Lower lobe of right lung (tissue), 2 donors: ENCODE results near the gene FSTL1. TPM values are rescaled to one million over a fixed set of nuclear protein-coding genes. Genes with fewer than 3 reads are reported as not detected.
"Not testable (repeated sequence)": the region's sequence is repeated elsewhere in the genome, so short reads cannot be mapped to it uniquely, and the experiment has no call there.

ENCODE experiments used
- ATAC-seq, 2 donors: fragments of 200-7000 bp; cut with Tn5 transposase; one replicate each; pipeline ENCODE4 v1.9.1; 2020 to 2022; ENCODE audit warnings: mild to moderate bottlenecking in 2 of 2, moderate library complexity in 2 of 2
- DNase-seq: peaks from one replicate; pipeline ENCODE4 v3.0.0-alpha.2; 2020
- H3K27ac ChIP-seq: fragments of 200-600 bp; one replicate; pipeline ENCODE4 v1.8.0; 2022
- H3K27me3 ChIP-seq: fragments of 200-600 bp; one replicate; pipeline ENCODE4 v1.8.0; 2022; ENCODE audit warnings: low read depth
- H3K36me3 ChIP-seq: fragments of 200-600 bp; one replicate; pipeline ENCODE4 v1.8.0; 2022; ENCODE audit warnings: mild to moderate bottlenecking
- H3K4me1 ChIP-seq: fragments of 200-600 bp; one replicate; pipeline ENCODE4 v1.8.0; 2022
- H3K4me3 ChIP-seq: fragments of 200-600 bp; one replicate; pipeline ENCODE4 v1.8.0; 2022; ENCODE audit warnings: mild to moderate bottlenecking
- H3K9me3 ChIP-seq: fragments of 200-600 bp; one replicate; pipeline ENCODE4 v1.8.0; 2022
- intact Hi-C: fragments of 100-400 bp; cut with DNase I; formaldehyde crosslinking; loops from one replicate; pipeline ENCODE4 v1.11.0; 2022
- total RNA-seq: library from RNA; stranded (reverse); fragmentation: NEBNext Ultra II Directional; extraction: Animal tissue kit (Norgen Biotek cat#: 25700); gene quantifications from one replicate; pipeline ENCODE4 v1.2.1, GENCODE V29; 2021
- TF ChIP-seq, protein P1 (sequence below): fragments of 200-600 bp; IDR thresholded peaks from one replicate; pipeline ENCODE4 v1.8.0; 2022; ENCODE audit warnings: antibody characterized with exemption, mild to moderate bottlenecking
- donor health status: DM: no; HTN: yes; CAD: no; lungs with severe emphysema.

Gene FSTL1
- total RNA-seq, 1 donor from 2014 or later = 233 TPM

DNA sequence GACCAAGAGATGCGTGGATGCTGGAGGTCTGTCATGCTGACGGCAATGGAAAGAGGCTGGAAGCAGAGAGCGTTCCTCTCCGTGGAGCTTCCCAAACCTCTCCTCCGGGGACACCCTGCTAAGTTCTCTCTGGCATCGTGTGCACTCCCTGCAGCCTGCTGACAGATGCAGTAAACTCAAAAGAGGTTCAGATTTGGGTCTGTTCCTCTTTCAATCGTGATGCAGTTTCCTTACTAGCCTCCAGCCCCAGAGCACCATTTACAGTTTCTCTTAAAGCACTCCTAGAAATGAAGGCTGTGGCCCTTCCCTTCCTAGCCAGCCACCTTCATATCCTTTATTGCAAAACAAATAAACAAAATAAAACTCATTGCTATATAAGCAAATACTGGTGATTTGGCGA is 54.3 kb downstream of the FSTL1 start:
- Histone ChIP-seq H3K27me3 (no peaks in the 10 kb centered on the region), H3K4me3 (no peak overlapping the region)
- TF ChIP-seq, protein P1, sequence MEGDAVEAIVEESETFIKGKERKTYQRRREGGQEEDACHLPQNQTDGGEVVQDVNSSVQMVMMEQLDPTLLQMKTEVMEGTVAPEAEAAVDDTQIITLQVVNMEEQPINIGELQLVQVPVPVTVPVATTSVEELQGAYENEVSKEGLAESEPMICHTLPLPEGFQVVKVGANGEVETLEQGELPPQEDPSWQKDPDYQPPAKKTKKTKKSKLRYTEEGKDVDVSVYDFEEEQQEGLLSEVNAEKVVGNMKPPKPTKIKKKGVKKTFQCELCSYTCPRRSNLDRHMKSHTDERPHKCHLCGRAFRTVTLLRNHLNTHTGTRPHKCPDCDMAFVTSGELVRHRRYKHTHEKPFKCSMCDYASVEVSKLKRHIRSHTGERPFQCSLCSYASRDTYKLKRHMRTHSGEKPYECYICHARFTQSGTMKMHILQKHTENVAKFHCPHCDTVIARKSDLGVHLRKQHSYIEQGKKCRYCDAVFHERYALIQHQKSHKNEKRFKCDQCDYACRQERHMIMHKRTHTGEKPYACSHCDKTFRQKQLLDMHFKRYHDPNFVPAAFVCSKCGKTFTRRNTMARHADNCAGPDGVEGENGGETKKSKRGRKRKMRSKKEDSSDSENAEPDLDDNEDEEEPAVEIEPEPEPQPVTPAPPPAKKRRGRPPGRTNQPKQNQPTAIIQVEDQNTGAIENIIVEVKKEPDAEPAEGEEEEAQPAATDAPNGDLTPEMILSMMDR = no peak

DNA sequence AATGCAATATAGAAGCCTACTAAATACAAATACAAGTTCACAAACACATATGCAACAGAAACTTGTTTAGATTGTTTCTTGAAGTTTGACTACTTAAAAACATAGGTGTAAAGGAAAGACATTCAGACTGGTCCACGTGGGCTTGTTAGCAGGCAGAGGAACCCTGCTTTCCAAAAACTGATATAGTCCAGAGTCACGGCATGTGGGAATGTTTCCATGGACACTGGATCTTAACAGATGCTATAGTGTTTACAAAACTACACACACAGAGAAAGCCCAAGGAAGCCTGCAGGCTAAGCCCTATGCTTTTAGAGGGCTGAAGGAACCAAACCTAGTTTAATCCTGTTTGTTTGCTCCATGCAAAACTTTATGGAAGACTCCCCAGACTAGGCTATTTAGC is 56.4 kb downstream of the FSTL1 start:
- no peak overlapping the region for H3K27ac ChIP-seq
- H3K4me1 ChIP-seq = no peaks in the 10 kb centered on the region
- H3K27me3 ChIP-seq = no peaks in the 10 kb centered on the region
- no peaks in the 10 kb centered on the region for H3K9me3 ChIP-seq
- TF ChIP-seq, protein P1 = no peak
- no peak for ATAC-seq
- no peak overlapping the region for H3K4me3 ChIP-seq
- DNase-seq = no peak
- peaks cover 50% of the 10 kb centered on the region for H3K36me3 ChIP-seq
- intact Hi-C loops = no loop called here

More for the DNA sequence above, 54.3 kb downstream of the FSTL1 start:
- H3K9me3 ChIP-seq = no peaks in the 10 kb centered on the region
- H3K36me3 ChIP-seq = peaks cover 72% of the 10 kb centered on the region
- H3K4me1 ChIP-seq = no peaks in the 10 kb centered on the region
- no peak for ATAC-seq
- intact Hi-C loops = no loop called here
- no peak overlapping the region for H3K27ac ChIP-seq
- DNase-seq = no peak

DNA sequence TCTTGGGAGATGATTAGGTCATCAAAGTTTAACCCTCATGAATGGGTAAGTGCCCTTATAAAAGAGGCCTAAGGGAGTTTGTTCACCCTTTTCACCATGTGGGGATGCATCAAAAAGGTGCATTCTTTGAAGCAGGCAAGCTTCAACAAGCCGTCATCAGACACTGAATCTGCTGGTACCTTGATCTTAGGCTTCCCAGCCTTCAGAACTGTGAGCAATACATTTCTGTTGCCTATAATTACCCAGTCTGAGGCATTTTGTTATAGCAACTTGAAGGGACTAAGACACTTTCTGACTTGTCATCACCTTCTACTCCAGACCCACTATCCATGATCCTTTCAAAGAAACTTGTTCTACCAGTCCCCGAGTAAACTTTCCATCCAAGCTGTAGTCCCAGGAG is 57.0 kb downstream of the FSTL1 start:
- no peak overlapping the region for H3K4me3 ChIP-seq
- H3K27me3 ChIP-seq = no peaks in the 10 kb centered on the region
- DNase-seq = no peak
- TF ChIP-seq, protein P1 = no peak
- H3K27ac ChIP-seq = no peak overlapping the region
- no peak for ATAC-seq
- no peaks in the 10 kb centered on the region for H3K9me3 ChIP-seq
- H3K36me3 ChIP-seq = peaks cover 44% of the 10 kb centered on the region
- H3K4me1 ChIP-seq = no peaks in the 10 kb centered on the region
- intact Hi-C loops = no loop called here

DNA sequence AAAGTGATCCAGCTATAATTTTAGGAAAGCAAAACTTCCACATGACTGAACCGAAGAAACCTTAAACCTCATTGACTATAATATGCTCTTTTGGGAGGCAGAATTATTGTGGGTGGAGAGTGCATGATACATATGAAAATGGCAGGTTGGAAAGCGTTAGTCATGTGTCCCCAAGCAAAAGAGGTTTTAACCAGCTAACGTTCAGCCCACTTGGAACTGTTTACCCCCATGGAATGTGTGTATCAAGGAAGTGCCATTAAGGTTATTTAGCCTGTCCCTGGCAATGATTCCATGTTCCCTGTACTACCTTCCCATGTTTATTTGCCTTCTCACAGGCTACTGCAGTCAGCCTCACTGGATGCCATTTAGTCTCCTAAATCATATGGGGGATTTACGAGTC is 57.5 kb downstream of the FSTL1 start:
- Histone ChIP-seq H3K36me3 (peaks cover 39% of the 10 kb centered on the region), H3K27ac (no peak overlapping the region), H3K27me3 (no peaks in the 10 kb centered on the region), H3K9me3 (no peaks in the 10 kb centered on the region), H3K4me1 (no peaks in the 10 kb centered on the region), H3K4me3 (no peak overlapping the region)
- intact Hi-C loops = no loop called here
- TF ChIP-seq, protein P1 = no peak
- no peak for DNase-seq
- no peak for ATAC-seq

DNA sequence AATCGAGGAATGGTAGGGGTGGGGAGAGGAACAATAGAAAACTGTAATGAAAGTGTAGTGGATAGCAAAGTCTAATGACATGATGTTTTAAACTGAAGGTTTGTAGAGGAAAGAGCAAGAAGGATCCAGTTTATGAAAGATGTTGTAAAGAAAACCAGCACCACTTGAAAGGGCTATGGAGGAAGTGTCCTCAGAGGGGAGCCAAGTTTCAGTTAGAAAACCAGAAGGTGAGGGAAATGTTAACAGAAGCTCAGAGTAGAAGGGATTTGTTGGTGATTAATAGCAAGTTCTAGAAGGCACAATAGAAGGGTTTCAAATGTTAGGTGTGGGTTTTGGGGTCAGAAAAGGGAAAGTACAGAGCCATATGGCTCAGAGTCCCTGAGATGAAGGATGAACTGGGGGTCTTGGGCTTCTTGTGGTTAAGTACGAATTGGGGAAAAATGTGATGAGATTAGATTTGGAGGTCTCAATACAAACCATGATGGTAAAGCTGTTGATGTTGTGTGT is 67.8 kb downstream of the FSTL1 start:
- Histone ChIP-seq H3K9me3 (no peaks in the 10 kb centered on the region), H3K36me3 (no peaks in the 10 kb centered on the region), H3K27ac (no peak overlapping the region), H3K4me1 (no peaks in the 10 kb centered on the region), H3K4me3 (no peak overlapping the region), H3K27me3 (no peaks in the 10 kb centered on the region)
- DNase-seq (no peak), ATAC-seq (no peak)
- intact Hi-C loops = no loop called here
- TF ChIP-seq, protein P1 = no peak

DNA sequence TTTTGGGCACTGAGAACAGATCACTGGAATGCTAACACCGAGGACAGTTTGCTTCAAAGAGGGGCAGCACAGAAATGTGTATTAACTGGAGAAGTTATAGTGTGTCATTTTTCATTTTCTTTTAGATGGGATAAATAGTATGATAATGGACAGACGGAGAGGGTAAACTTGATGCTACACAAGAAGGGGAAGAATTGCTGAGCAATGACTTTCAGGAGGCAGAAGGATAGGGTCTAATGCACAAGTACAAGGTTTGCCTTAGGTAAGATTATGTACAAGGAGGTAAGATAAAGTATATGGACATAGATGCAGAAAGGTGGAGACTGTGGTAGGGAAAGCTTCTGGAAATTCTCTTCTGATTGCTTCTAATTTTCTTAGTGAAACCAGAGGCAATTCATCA is 69.3 kb downstream of the FSTL1 start:
- ATAC-seq (no peak), DNase-seq (no peak)
- intact Hi-C loops = no loop called here
- no peaks in the 10 kb centered on the region for H3K4me1 ChIP-seq
- no peak overlapping the region for H3K27ac ChIP-seq
- H3K27me3 ChIP-seq = no peaks in the 10 kb centered on the region
- no peak overlapping the region for H3K4me3 ChIP-seq
- H3K9me3 ChIP-seq = no peaks in the 10 kb centered on the region
- no peaks in the 10 kb centered on the region for H3K36me3 ChIP-seq
- TF ChIP-seq, protein P1 = no peak

DNA sequence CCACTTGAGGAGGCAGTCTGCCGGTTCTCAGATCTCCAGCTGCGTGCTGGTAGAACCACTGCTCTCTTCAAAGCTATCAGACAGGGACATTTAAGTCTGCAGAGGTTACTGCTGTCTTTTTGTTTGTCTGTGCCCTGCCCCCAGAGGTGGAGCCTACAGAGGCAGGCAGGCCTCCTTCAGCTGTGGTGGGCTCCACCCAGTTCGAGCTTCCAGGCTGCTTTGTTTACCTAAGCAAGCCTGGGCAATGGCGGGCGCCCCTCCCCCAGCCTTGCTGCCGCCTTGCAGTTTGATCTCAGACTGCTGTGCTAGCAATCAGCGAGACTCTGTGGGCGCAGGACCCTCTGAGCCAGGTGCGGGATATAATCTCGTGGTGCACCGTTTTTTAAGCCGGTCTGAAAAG is 72.8 kb downstream of the FSTL1 start:
- ATAC-seq, H3K4me3 ChIP-seq, intact Hi-C loops, DNase-seq, H3K27ac ChIP-seq, H3K9me3 ChIP-seq, H3K4me1 ChIP-seq, H3K36me3 ChIP-seq, H3K27me3 ChIP-seq: not testable (repeated sequence)
